Posterior vena cava (tissue), 2 donors: ENCODE results near the gene MYO5A. TPM values are rescaled to one million over a fixed set of nuclear protein-coding genes. Genes with fewer than 3 reads are reported as not detected.
"Not testable (repeated sequence)": the region's sequence is repeated elsewhere in the genome, so short reads cannot be mapped to it uniquely, and the experiment has no call there.

Experiments used
- DNase-seq: peaks from one replicate; pipeline ENCODE4 v3.0.0-alpha.2; 2020; ENCODE audit warnings: low spot score
- intact Hi-C, 2 donors: fragments of 100-400 bp; cut with DNase I; formaldehyde crosslinking; loops; one replicate each; pipeline versions ENCODE4 v1.14.1 to v1.14.2; 2022 to 2023
- total RNA-seq, 2 donors: library from RNA; stranded (reverse); fragmentation: NEBNext Ultra II Directional; extraction: Animal tissue kit (Norgen Biotek cat#: 25700); gene quantifications; one replicate each; pipeline ENCODE4 v1.2.1, GENCODE V29; 2021
- donor health status: DM: yes; HTN: yes; CAD: no.
- donor health status: DM: yes; HTN: yes; CAD: no.

The MYO5A gene
- total RNA-seq, 2 donors from 2014 or later = 42.3 to 44.7 TPM

GRCh38 chr15:52483707-52484106 is 45.0 kb downstream of the MYO5A start:
- DNase-seq = no peak
- intact Hi-C loops = no loop called here

- intact Hi-C loops = no loop called here
- no peak for DNase-seq
These were observed 46.8 kb downstream of the MYO5A start for GRCh38 chr15:52481915-52482314.

GRCh38 chr15:52480990-52481389 is 47.7 kb downstream of the MYO5A start:
- intact Hi-C loops = no loop called here
- no peak for DNase-seq

DNA sequence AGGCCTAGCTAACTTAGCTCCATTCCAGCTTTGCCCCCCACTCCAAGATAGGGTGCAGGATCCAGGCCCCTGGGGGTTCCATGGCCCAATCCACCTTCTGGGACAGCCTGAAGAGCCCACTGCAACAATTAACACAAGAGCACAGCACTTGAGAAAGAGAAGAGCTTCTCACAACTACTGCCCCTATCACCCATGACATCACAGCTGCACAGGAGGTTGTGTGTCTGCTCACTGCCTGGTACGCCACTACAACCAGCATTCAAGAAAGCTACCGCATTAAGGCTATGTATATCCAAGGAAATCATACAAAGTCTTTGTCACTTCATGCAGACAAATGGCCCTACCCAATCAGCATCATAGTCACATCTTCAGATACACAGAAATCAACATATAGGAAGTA is 62.0 kb downstream of the MYO5A start:
- DNase-seq = no peak
- intact Hi-C loops = loop anchor here in 1 of 2 donors (10.0 kb wide), 1 partner anchor 128 kb away; no protein-coding TSS in a partner anchor

- DNase-seq = peak; percentile 83
- intact Hi-C loops = loop anchor here in 1 of 2 donors (10.0 kb wide), 1 partner anchor 129 kb away; no protein-coding TSS in a partner anchor
These were observed 62.5 kb downstream of the MYO5A start for GRCh38 chr15:52466134-52466701.

DNA sequence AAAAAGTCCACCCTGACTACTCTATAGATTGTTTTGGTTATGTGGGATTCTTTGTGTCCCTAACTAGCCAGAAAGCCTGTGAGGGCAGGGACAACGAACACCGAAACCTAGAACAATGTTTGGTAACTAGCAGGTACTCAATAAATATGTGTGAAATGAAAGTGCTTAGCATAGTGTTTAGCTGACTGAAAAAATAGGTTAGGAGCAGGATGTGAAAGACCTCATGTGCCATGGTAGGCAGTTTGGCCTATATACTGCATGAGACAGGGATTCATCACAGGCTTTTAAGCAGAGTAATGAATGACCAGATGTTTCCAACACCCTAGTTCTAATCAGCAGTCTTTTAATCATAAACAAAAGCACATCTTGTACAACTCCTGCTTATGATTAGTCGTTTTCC is 64.2 kb downstream of the MYO5A start:
- intact Hi-C loops = loop anchor here in 1 of 2 donors (10.0 kb wide), 1 partner anchor 130 kb away; no protein-coding TSS in a partner anchor
- DNase-seq = no peak

DNA sequence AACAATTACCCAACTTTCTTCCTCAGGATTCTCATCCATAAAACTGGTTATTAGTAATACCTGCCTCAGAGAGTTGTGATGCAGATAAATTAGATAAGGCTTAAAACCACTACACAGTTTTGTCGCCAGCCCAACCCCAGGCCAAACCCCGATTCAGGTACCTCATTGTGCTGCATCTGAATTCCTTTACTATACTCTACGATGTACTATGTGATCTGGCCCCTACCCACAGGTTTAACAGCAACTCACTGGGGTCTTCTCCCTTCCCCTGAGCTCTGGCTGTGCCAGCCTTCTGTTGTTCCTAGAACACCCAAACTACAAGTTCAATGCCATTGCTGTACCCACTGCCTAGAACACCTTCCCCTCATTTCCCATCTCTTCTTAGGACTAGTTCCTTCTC is 64.6 kb downstream of the MYO5A start:
- intact Hi-C loops = loop anchor here in 1 of 2 donors (10.0 kb wide), 1 partner anchor 131 kb away; no protein-coding TSS in a partner anchor
- no peak for DNase-seq

DNA sequence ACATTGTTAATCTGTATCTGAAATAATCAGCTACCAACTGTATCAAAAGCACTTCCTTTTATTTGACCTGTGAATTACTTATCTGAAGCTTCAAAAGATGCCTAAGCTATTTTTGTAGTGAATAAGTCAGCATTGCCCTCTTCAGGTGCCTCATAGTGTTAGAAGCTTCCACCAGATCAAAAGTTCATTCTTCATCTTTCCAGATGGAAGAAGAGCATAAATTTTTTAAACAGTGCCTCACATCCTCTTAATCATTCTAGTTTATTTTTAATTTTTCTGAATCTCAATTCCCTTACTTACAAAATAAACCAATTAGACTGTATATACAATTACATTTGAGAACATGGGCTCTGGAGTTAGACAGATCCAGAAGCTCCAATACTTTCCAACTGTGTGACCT is 65.0 kb downstream of the MYO5A start:
- intact Hi-C loops = loop anchor here in 1 of 2 donors (10.0 kb wide), 1 partner anchor 131 kb away; no protein-coding TSS in a partner anchor
- DNase-seq = no peak

GRCh38 chr15:52462806-52463360 is 65.8 kb downstream of the MYO5A start:
- DNase-seq = no peak

GRCh38 chr15:52459701-52460100 is 69.0 kb downstream of the MYO5A start:
- intact Hi-C loops = loop anchor here in 1 of 2 donors (10.0 kb wide), 1 partner anchor 135 kb away; no protein-coding TSS in a partner anchor
- not testable (repeated sequence) for DNase-seq

More at GRCh38 chr15:52462806-52463360, 65.8 kb downstream of the MYO5A start:
- intact Hi-C loops = loop anchor here in 1 of 2 donors (10.0 kb wide), 1 partner anchor 132 kb away; no protein-coding TSS in a partner anchor

DNA sequence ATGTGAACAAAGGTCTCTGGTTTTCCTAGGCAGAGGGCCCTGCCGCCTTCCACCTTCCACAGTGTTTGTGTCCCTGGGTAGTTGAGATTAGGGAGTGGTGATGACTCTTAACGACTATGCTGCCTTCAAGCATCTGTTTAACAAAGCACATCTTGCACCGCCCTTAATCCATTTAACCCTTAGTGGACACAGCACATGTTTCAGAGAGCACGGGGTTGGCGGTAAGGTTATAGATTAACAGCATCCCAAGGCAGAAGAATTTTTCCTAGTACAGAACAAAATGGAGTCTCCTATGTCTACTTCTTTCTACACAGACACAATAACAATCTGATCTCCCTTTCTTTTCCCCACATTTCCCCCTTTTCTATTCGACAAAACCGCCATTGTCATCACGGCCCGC is 69.4 kb downstream of the MYO5A start:
- DNase-seq, intact Hi-C loops: not testable (repeated sequence)

GRCh38 chr15:52448011-52448890 is 80.4 kb downstream of the MYO5A start:
- intact Hi-C loops = no loop called here
- no peak for DNase-seq

- intact Hi-C loops = no loop called here
- no peak for DNase-seq
These were observed 82.7 kb downstream of the MYO5A start for GRCh38 chr15:52445954-52446353.

DNA sequence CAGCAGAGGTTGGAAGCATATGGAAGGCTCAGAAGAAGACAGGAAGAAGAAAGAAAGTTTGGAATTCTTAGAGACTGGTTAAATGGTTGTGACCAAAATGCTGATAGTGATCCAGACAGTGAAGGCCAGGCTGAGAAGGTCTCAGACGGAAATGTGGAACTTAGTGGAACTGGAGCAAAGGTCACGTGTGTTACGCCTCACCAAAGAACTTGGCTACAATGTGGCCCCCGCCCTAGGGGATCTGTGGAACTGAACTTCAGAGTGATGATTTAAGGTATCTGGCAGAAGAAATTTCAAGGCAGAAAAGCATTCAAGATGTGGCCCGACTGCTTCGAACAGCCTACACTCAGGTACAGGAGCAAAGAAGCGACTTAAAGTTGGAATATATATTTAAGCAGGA is 83.1 kb downstream of the MYO5A start:
- intact Hi-C loops = no loop called here
- DNase-seq = no peak

DNA sequence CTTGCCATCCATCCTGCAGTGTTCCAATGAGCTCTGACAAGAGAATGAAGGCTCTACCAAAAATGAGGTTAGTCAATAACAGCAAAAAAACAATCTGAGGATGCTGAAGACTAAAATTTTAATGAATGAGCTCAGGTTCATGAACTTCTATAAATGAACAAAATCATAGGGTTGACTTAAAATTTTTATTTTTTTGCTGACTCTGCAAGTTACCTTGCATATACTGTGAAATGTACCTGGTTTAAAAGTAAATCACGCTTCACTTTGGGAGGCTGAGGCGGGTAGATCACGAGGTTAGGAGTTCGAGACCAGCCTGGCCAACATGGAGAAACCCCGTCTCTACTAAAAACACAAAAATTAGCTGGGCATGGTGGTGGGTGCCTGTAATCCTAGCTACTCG is 85.5 kb downstream of the MYO5A start:
- DNase-seq, intact Hi-C loops: not testable (repeated sequence)

DNA sequence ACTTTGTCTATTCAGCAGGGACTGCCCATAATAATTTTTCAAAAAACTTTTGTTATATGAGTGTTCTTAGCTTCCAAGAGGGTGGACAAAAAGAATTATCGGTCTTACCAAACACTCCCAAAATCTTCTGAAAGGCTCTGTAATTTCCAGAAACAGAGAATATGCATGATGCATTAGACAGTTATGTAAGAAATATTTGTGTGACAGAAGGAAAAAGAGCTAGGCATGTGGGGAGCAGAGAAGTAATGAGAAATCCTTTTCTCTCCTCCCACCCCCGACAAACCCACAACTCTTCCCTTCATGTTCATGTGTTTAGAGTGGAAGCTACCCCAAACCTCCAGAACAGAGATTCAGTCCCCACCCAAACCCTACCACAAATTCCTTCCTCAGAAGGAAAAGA is 86.8 kb downstream of the MYO5A start:
- intact Hi-C loops = loop anchor here in 1 of 2 donors (2.0 kb wide), 1 partner anchor 59 kb away; no protein-coding TSS in a partner anchor
- no peak for DNase-seq

DNA sequence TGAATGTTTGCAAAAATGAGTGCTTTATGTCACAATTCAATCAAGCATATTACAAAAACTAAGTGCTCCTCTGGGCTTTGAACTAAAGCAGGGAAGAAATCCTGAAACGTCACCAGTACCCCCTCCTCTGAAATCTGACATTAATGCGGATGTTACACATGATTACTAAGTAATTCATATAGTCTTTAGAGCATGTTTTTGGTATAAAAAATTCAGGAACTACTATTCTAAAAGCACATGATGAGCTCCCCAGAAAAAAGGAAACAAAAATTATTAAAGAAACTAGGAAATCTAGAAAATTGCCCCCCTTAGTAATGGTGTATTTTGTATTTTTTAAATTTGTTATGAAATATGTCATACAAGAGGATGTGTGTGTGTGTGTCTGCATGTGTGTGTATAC is 87.7 kb downstream of the MYO5A start:
- intact Hi-C loops = loop anchor here in 1 of 2 donors (2.0 kb wide), 1 partner anchor 58 kb away; no protein-coding TSS in a partner anchor
- DNase-seq = no peak

- intact Hi-C loops = loop anchor here in 1 of 2 donors (2.0 kb wide), 1 partner anchor 58 kb away; no protein-coding TSS in a partner anchor
- no peak for DNase-seq
These were observed 88.3 kb downstream of the MYO5A start for GRCh38 chr15:52440414-52440813.

- intact Hi-C loops = no loop called here
- no peak for DNase-seq
These were observed 89.2 kb downstream of the MYO5A start for GRCh38 chr15:52439470-52439869.

- intact Hi-C loops, DNase-seq: not testable (repeated sequence)
These were observed 89.6 kb downstream of the MYO5A start for GRCh38 chr15:52439042-52439441.
